IPS-NIHi7 (cell line): ENCODE results near the gene XRCC5.
A peak's percentile ranks its signal among the peaks of the same experiment; 100 is the strongest.

Experiments
- DNase-seq: peaks from one replicate; pipeline ENCODE4 v3.0.0; 2012; ENCODE audit warnings: mixed read lengths; ENCODE audit errors: extremely low spot score

XRCC5 gene

GRCh38 chr2:216084547-216084946 is 24.6 kb upstream of the XRCC5 start:
- DNase-seq: no peak

- DNase-seq: no peak
Observed at GRCh38 chr2:216086207-216086893, 22.8 kb upstream of the XRCC5 start.

- DNase-seq: no peak
Observed at GRCh38 chr2:216090369-216090786, 18.8 kb upstream of the XRCC5 start.

- no peak for DNase-seq
Observed at GRCh38 chr2:216092646-216093045, 16.5 kb upstream of the XRCC5 start.

GRCh38 chr2:216094701-216095100 is 14.4 kb upstream of the XRCC5 start:
- no peak for DNase-seq

GRCh38 chr2:216098421-216099334 is 10.5 kb upstream of the XRCC5 start:
- DNase-seq: no peak

GRCh38 chr2:216101109-216101508 is 8.0 kb upstream of the XRCC5 start:
- no peak for DNase-seq

GRCh38 chr2:216103213-216103612 is 5.9 kb upstream of the XRCC5 start:
- DNase-seq: no peak

- DNase-seq: no peak
Observed at GRCh38 chr2:216104691-216105090, 4.5 kb upstream of the XRCC5 start.

GRCh38 chr2:216107320-216107719 is 1.8 kb upstream of the XRCC5 start:
- DNase-seq: no peak

GRCh38 chr2:216107760-216108159 is 1.4 kb upstream of the XRCC5 start:
- DNase-seq: peak; percentile 56

GRCh38 chr2:216108310-216108966 is 710 bp upstream of the XRCC5 start:
- DNase-seq: peak; percentile 22

- no peak for DNase-seq
Observed at GRCh38 chr2:216109962-216110614, 940 bp downstream of the XRCC5 start.

GRCh38 chr2:216110620-216111019 is 1.5 kb downstream of the XRCC5 start:
- DNase-seq: no peak

- no peak for DNase-seq
Observed at GRCh38 chr2:216111122-216111521, 2.0 kb downstream of the XRCC5 start.

GRCh38 chr2:216112926-216113325 is 3.8 kb downstream of the XRCC5 start:
- DNase-seq: no peak

- DNase-seq: no peak
Observed at GRCh38 chr2:216113572-216113971, 4.4 kb downstream of the XRCC5 start.

- no peak for DNase-seq
Observed at GRCh38 chr2:216114382-216114713, 5.2 kb downstream of the XRCC5 start.

- peak; percentile 98 for DNase-seq
Observed at GRCh38 chr2:216114714-216115531, 5.8 kb downstream of the XRCC5 start.

- DNase-seq: no peak
Observed at GRCh38 chr2:216116418-216116817, 7.3 kb downstream of the XRCC5 start.
